HEK293 (cell line): ENCODE data around the gene VHLL.

Experiments used
- HOXA7 ChIP-seq: sonication (generic); formaldehyde crosslinking; IDR thresholded peaks from 2 replicates; pipeline ENCODE4 v1.8.1; 2022; ENCODE audit warnings: missing genetic modification reagents, borderline replicate concordance
- ZBTB8A ChIP-seq: fragments of 450-650 bp; formaldehyde crosslinking; IDR thresholded peaks from 2 replicates; pipeline ENCODE4 v1.5.1; 2016; ENCODE audit warnings: missing biosample characterization, missing genetic modification characterization
- TF ChIP-seq, protein P1 (sequence below): fragments of 450-650 bp; formaldehyde crosslinking; IDR thresholded peaks from 2 replicates; pipeline ENCODE4 v1.5.1; 2016; ENCODE audit warnings: missing biosample characterization, missing genetic modification characterization

DNA sequence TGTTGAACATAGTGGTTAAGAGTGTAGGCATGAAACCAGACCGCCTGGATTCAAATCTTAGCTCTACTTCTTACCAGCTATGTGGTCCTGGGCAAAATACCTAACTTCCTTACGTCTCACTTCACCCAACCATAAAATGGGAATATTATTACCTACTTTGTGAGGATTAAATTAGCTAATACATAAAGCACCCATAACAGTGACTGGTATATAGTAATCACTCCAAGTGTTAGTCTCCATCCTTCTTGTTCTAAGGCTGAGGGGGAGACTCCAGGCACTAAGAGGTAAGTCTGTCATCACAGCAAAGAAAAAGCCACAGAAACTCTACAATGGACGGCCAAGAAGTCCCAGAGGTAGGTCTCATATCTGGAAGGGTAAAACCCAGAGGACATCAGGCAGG, 19.3 kb downstream of the VHLL start:
- TF ChIP-seq ZBTB8A (tag by site-specific recombination) (no peak), HOXA7 (no peak)
- TF ChIP-seq, protein P1, sequence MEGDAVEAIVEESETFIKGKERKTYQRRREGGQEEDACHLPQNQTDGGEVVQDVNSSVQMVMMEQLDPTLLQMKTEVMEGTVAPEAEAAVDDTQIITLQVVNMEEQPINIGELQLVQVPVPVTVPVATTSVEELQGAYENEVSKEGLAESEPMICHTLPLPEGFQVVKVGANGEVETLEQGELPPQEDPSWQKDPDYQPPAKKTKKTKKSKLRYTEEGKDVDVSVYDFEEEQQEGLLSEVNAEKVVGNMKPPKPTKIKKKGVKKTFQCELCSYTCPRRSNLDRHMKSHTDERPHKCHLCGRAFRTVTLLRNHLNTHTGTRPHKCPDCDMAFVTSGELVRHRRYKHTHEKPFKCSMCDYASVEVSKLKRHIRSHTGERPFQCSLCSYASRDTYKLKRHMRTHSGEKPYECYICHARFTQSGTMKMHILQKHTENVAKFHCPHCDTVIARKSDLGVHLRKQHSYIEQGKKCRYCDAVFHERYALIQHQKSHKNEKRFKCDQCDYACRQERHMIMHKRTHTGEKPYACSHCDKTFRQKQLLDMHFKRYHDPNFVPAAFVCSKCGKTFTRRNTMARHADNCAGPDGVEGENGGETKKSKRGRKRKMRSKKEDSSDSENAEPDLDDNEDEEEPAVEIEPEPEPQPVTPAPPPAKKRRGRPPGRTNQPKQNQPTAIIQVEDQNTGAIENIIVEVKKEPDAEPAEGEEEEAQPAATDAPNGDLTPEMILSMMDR: no peak
